ENCODE results near the gene ARMC12. TPM values are rescaled to one million over a fixed set of nuclear protein-coding genes. Genes with fewer than 3 reads are reported as not detected.

The ARMC12 gene
- total and polyA plus RNA-seq, 2 of the 4 experiments (the other 2 are of a cell fraction), result 0.18 to 0.74 TPM

DNA sequence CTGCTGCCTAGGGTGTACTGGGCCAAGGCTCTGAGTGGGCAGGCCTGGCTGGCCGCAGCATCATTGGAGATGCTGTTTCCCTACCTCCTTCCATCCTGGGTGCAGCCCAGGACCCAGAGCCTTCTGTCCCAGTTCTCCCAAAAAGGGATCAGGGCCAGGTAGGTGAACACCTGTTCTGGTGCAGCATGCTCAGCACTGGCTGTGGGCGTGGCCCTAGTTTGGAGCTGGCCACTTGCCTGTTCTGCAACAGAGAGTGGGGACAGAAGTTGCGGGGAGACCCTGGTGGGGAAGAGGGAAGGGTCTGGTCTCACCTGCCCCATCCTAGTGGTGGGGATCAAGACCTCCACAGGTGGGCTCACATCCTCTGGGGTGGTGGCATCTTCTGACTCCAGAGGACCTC is 1.4 kb upstream of the ARMC12 start:
- in situ Hi-C loops (cut with MboI; ENCODE audit: low sequenced_read_pairs), result loop anchor here (5.0 to 25.0 kb wide), 3 partner anchors 153 to 423 kb away; no protein-coding TSS in a partner anchor
- H3K27ac ChIP-seq (ENCODE audit: insufficient read depth, low read length), result no peak overlapping the region

More for the DNA sequence above, 1.4 kb upstream of the ARMC12 start:
- ATAC-seq (ENCODE audit: low read depth), result no peak
- dilution Hi-C loops (cut with HindIII; ENCODE audit: low sequenced_read_pairs, unreplicated experiment) (no loop called here), intact Hi-C loops (cut with micrococcal nuclease) (no loop called here)
- no peak for DNase-seq
- POLR2A ChIA-PET (ENCODE audit: unreplicated experiment), result no interaction called here
- no peak overlapping the region for H2BK20ac ChIP-seq (ENCODE audit: low read depth, low read length)
- no peak overlapping the region for H2AK9ac ChIP-seq (replicated peaks; ENCODE audit: low read depth, low read length, poor library complexity)
- no peak overlapping the region for H4K5ac ChIP-seq (ENCODE audit: low read depth, low read length)
- no peak overlapping the region for H2AK5ac ChIP-seq (ENCODE audit: low read depth, low read length)
- WGBS, 2 experiments (ENCODE audit: extremely low coverage in 2 of 2, insufficient read length in 1 of 2), result no CpG with 5 or more reads among the region's 3 CpGs
- no peaks in the 10 kb centered on the region for H4K20me1 ChIP-seq (ENCODE audit: insufficient read depth, low read length)
- no peak overlapping the region for H3K4ac ChIP-seq (ENCODE audit: low read depth, low read length)
- no peak overlapping the region for H3K23ac ChIP-seq (ENCODE audit: low read depth, low read length)
- H3K4me2 ChIP-seq (ENCODE audit: low read depth, low read length), result no peak overlapping the region
- H2BK15ac ChIP-seq (ENCODE audit: low read depth, low read length), result no peak overlapping the region
- H3K79me1 ChIP-seq (ENCODE audit: low read depth in 1 of 2, low read length in 2 of 2), result no peaks in the 10 kb centered on the region
- H4K91ac ChIP-seq (ENCODE audit: insufficient read depth, low read depth, low read length), result no peak overlapping the region
- H3K18ac ChIP-seq (ENCODE audit: low read depth, low read length), result no peak overlapping the region
- no peaks in the 10 kb centered on the region for H3K27me3 ChIP-seq (ENCODE audit: control insufficient read depth, insufficient read depth, low read length)
- H3K9ac ChIP-seq (ENCODE audit: low read depth, low read length), result no peak overlapping the region
- no peaks in the 10 kb centered on the region for H3K4me1 ChIP-seq (ENCODE audit: control insufficient read depth, insufficient read depth, low read length)
- H3K9me1 ChIP-seq (ENCODE audit: insufficient read depth, low read length), result peaks cover 2% of the 10 kb centered on the region; the same call in 1 of the 2 replicates
- no peak overlapping the region for H2BK120ac ChIP-seq (ENCODE audit: low read depth, low read length)
- CTCF ChIA-PET, result interaction anchor here (1.3 to 1.8 kb wide), 2 partner anchors 111 to 148 kb away, joined by 5 to 8 read pairs; no protein-coding TSS in a partner anchor
- no peak overlapping the region for H4K8ac ChIP-seq (ENCODE audit: low read depth in 2 of 2, low read length in 2 of 2)
- TF ChIP-seq FOS (IDR thresholded peaks at IDR 0.05; ENCODE audit: low read depth, low read length) (no peak), MXI1 (IDR thresholded peaks at IDR 0.05; ENCODE audit: borderline replicate concordance, low read depth, low read length) (no peak), BHLHE40 (IDR thresholded peaks at IDR 0.05; ENCODE audit: low read depth, low read length) (no peak), RFX5 (IDR thresholded peaks at IDR 0.05; ENCODE audit: low read depth, low read length) (no peak), NFE2L2 (IDR thresholded peaks at IDR 0.05; ENCODE audit: low read depth, low read length) (no peak), CEBPB (IDR thresholded peaks at IDR 0.05; ENCODE audit: low read depth, low read length) (no peak), POLR2A (IDR thresholded peaks at IDR 0.05; ENCODE audit: low read depth, low read length) (no peak), MAFK (IDR thresholded peaks at IDR 0.05; ENCODE audit: low read depth, low read length) (no peak), CHD1 (IDR thresholded peaks at IDR 0.05; ENCODE audit: low read depth, low read length) (no peak)
- TF ChIP-seq, protein P1, sequence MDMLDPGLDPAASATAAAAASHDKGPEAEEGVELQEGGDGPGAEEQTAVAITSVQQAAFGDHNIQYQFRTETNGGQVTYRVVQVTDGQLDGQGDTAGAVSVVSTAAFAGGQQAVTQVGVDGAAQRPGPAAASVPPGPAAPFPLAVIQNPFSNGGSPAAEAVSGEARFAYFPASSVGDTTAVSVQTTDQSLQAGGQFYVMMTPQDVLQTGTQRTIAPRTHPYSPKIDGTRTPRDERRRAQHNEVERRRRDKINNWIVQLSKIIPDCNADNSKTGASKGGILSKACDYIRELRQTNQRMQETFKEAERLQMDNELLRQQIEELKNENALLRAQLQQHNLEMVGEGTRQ (IDR thresholded peaks at IDR 0.05; ENCODE audit: low read depth, low read length), result no peak
- TF ChIP-seq, protein P2, sequence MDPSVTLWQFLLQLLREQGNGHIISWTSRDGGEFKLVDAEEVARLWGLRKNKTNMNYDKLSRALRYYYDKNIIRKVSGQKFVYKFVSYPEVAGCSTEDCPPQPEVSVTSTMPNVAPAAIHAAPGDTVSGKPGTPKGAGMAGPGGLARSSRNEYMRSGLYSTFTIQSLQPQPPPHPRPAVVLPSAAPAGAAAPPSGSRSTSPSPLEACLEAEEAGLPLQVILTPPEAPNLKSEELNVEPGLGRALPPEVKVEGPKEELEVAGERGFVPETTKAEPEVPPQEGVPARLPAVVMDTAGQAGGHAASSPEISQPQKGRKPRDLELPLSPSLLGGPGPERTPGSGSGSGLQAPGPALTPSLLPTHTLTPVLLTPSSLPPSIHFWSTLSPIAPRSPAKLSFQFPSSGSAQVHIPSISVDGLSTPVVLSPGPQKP (IDR thresholded peaks at IDR 0.05; ENCODE audit: borderline replicate concordance, low read depth, low read length), result no peak
- H3K4me3 ChIP-seq (ENCODE audit: insufficient read depth, low read depth, low read length), result no peak overlapping the region
- no peak overlapping the region for H2BK5ac ChIP-seq (ENCODE audit: low read depth, low read length, poor library complexity, severe bottlenecking)
- H3K56ac ChIP-seq (ENCODE audit: extremely low read depth, insufficient read depth, low read length), result no peak overlapping the region
- no peaks in the 10 kb centered on the region for H3K36me3 ChIP-seq (ENCODE audit: control insufficient read depth, insufficient read depth, low read length)
- H2AFZ ChIP-seq (replicated peaks; ENCODE audit: low read length, poor library complexity), result peak overlapping the region; percentile 48
- no TSS peak for BruUV-seq (replicated peaks)
- no peaks in the 10 kb centered on the region for H3K9me3 ChIP-seq (ENCODE audit: control insufficient read depth, insufficient read depth, low read length)
- H3K14ac ChIP-seq (replicated peaks; ENCODE audit: low read depth, low read length), result no peak overlapping the region
